WTC11 (cell line): Measurements from ENCODE around the gene DSC2. TPM values are rescaled to one million over a fixed set of nuclear protein-coding genes. Genes with fewer than 3 reads are reported as not detected.

Experiments
- ATAC-seq: fragments of 200-7000 bp; cut with Tn5 transposase; 2 replicates; pipeline ENCODE4 v1.10.0; 2021; ENCODE audit warnings: mild to moderate bottlenecking, moderate library complexity
- CTCF ChIA-PET: fragments of 300-600 bp; sonication (Branson Sonifier 250); formaldehyde crosslinking; loops from one replicate; lab custom pipeline; 2021; ENCODE audit warnings: antibody characterized with exemption; lab: Charles Lee
- POLR2A ChIA-PET: fragments of 350-600 bp; sonication (Branson Sonifier 250); formaldehyde crosslinking; loops from one replicate; lab custom pipeline; 2021; ENCODE audit warnings: antibody characterized with exemption; lab: Charles Lee
- DNase-seq: peaks from one replicate; pipeline ENCODE4 v3.0.0; 2021; ENCODE audit warnings: low spot score
- H3K27ac Mint-ChIP-seq: 2 replicates; pipeline ENCODE4 v1.8.0; 2021; ENCODE audit warnings: mixed read lengths
- H3K27me3 Mint-ChIP-seq: 2 replicates; pipeline ENCODE4 v1.8.0; 2021; ENCODE audit warnings: low read depth, mild to moderate bottlenecking, moderate library complexity, mixed read lengths
- H3K36me3 Mint-ChIP-seq: 2 replicates; pipeline ENCODE4 v1.8.0; 2021; ENCODE audit warnings: mixed read lengths
- H3K4me1 Mint-ChIP-seq: 2 replicates; pipeline ENCODE4 v1.8.0; 2022; ENCODE audit warnings: mixed read lengths
- H3K4me3 Mint-ChIP-seq: 2 replicates; pipeline ENCODE4 v1.8.0; 2021; ENCODE audit warnings: mild to moderate bottlenecking, moderate library complexity, mixed read lengths
- H3K9me3 Mint-ChIP-seq: 2 replicates; pipeline ENCODE4 v1.8.0; 2021; ENCODE audit warnings: mixed read lengths
- CTCF ChIP-seq: fragments of 200-600 bp; IDR thresholded peaks from 2 replicates; pipeline ENCODE4 v1.8.0; 2022; ENCODE audit warnings: antibody characterized with exemption
- ETV6 ChIP-seq: sonication (generic); formaldehyde crosslinking; IDR thresholded peaks from 2 replicates; pipeline ENCODE4 v1.8.1; 2022; ENCODE audit warnings: mild to moderate bottlenecking, missing genetic modification reagents
- FOXJ3 ChIP-seq: sonication (generic); formaldehyde crosslinking; IDR thresholded peaks from 2 replicates; pipeline ENCODE4 v1.9.0; 2021; ENCODE audit warnings: missing genetic modification reagents, mild to moderate bottlenecking, borderline replicate concordance
- FOXK1 ChIP-seq: sonication (generic); formaldehyde crosslinking; IDR thresholded peaks from 2 replicates; pipeline ENCODE4 v1.8.0; 2022; ENCODE audit warnings: mild to moderate bottlenecking, moderate library complexity, missing genetic modification reagents
- FOXP1 ChIP-seq: sonication (generic); formaldehyde crosslinking; IDR thresholded peaks from 2 replicates; pipeline ENCODE4 v1.8.0; 2022; ENCODE audit warnings: missing genetic modification reagents, mild to moderate bottlenecking, moderate library complexity, borderline replicate concordance
- FOXP4 ChIP-seq: sonication (generic); formaldehyde crosslinking; IDR thresholded peaks from 2 replicates; pipeline ENCODE4 v1.8.0; 2022; ENCODE audit warnings: mild to moderate bottlenecking, missing genetic modification reagents
- IRF1 ChIP-seq: sonication (generic); formaldehyde crosslinking; IDR thresholded peaks from 2 replicates; pipeline ENCODE4 v1.8.0; 2023; ENCODE audit warnings: missing genetic modification reagents
- MLX ChIP-seq: sonication (generic); formaldehyde crosslinking; IDR thresholded peaks from 2 replicates; pipeline ENCODE4 v1.8.1; 2023; ENCODE audit warnings: mild to moderate bottlenecking, missing genetic modification reagents, moderate library complexity
- MXD4 ChIP-seq: fragments of 250-450 bp; sonication (Bioruptor Pico); IDR thresholded peaks from 2 replicates; pipeline ENCODE4 v1.8.0; 2021; ENCODE audit warnings: mild to moderate bottlenecking, moderate library complexity, borderline replicate concordance
- MYBL2 ChIP-seq: sonication (generic); formaldehyde crosslinking; IDR thresholded peaks from 2 replicates; pipeline ENCODE4 v1.8.1; 2023; ENCODE audit warnings: mild to moderate bottlenecking, moderate library complexity, missing genetic modification reagents
- NFYB ChIP-seq: sonication (generic); formaldehyde crosslinking; conservative IDR thresholded peaks from 2 replicates; pipeline ENCODE4 v1.8.0; 2022; ENCODE audit warnings: low read depth, missing genetic modification reagents
- NR2C2 ChIP-seq: sonication (generic); formaldehyde crosslinking; IDR thresholded peaks from 2 replicates; pipeline ENCODE4 v1.8.0; 2022; ENCODE audit warnings: mild to moderate bottlenecking, missing genetic modification reagents
- PRDM15 ChIP-seq: sonication (generic); formaldehyde crosslinking; IDR thresholded peaks from 2 replicates; pipeline ENCODE4 v1.8.0; 2022; ENCODE audit warnings: missing genetic modification reagents
- RORB ChIP-seq: fragments of 250-450 bp; sonication (Bioruptor Pico); IDR thresholded peaks from 2 replicates; pipeline ENCODE4 v1.9.0; 2021; ENCODE audit warnings: mild to moderate bottlenecking
- SMAD4 ChIP-seq: sonication (generic); formaldehyde crosslinking; IDR thresholded peaks from 2 replicates; pipeline ENCODE4 v1.8.0; 2022; ENCODE audit warnings: mild to moderate bottlenecking, missing genetic modification reagents
- SOX15 ChIP-seq: fragments of 250-450 bp; sonication (Bioruptor Pico); IDR thresholded peaks from 2 replicates; pipeline ENCODE4 v1.9.0; 2021; ENCODE audit warnings: mild to moderate bottlenecking
- TCF7 ChIP-seq: sonication (generic); formaldehyde crosslinking; IDR thresholded peaks from 2 replicates; pipeline ENCODE4 v1.8.0; 2022; ENCODE audit warnings: mild to moderate bottlenecking, low read depth, missing genetic modification reagents, moderate library complexity
- TEAD4 ChIP-seq: sonication (generic); formaldehyde crosslinking; IDR thresholded peaks from 2 replicates; pipeline ENCODE4 v1.8.0; 2022; ENCODE audit warnings: mild to moderate bottlenecking, missing genetic modification reagents
- USF1 ChIP-seq: sonication (generic); formaldehyde crosslinking; IDR thresholded peaks from 2 replicates; pipeline ENCODE4 v1.8.0; 2022; ENCODE audit warnings: mild to moderate bottlenecking, missing genetic modification reagents
- ZMAT4 ChIP-seq: fragments of 250-450 bp; sonication (Bioruptor Pico); IDR thresholded peaks from 2 replicates; pipeline ENCODE4 v1.9.0; 2021; ENCODE audit warnings: mild to moderate bottlenecking
- ZNF232 ChIP-seq: sonication (generic); formaldehyde crosslinking; IDR thresholded peaks from 2 replicates; pipeline ENCODE4 v1.8.0; 2022; ENCODE audit warnings: mild to moderate bottlenecking, missing genetic modification reagents
- ZNF396 ChIP-seq: fragments of 250-450 bp; sonication (Bioruptor Pico); IDR thresholded peaks from 2 replicates; pipeline ENCODE4 v1.8.0; 2021; ENCODE audit warnings: mild to moderate bottlenecking, moderate library complexity, borderline replicate concordance
- total RNA-seq: library from RNA; stranded (reverse); gene quantifications from 3 replicates; pipeline ENCODE4 v1.2.3, GENCODE V29; 2021

DSC2 gene
- total RNA-seq, 1 experiment from 2014 or later: 29.8 TPM

- Mint-ChIP-seq H3K9me3 (peaks cover 3% of the 10 kb centered on the region; the same call in 1 of the 2 replicates), H3K4me3 (no peak overlapping the region), H3K4me1 (peaks cover 12% of the 10 kb centered on the region), H3K27me3 (no peaks in the 10 kb centered on the region), H3K36me3 (peaks cover 28% of the 10 kb centered on the region), H3K27ac (no peak overlapping the region)
- POLR2A ChIA-PET: no interaction called here
- ATAC-seq: no peak
- TF ChIP-seq ZMAT4 (CRISPR knock-in tag) (no peak), NFYB (CRISPR knock-in tag) (no peak), USF1 (CRISPR knock-in tag) (no peak), RORB (CRISPR knock-in tag) (no peak), TEAD4 (CRISPR knock-in tag) (no peak), PRDM15 (no peak), ETV6 (CRISPR knock-in tag) (no peak), TCF7 (CRISPR knock-in tag) (no peak), FOXP1 (CRISPR knock-in tag) (no peak), IRF1 (no peak), FOXP4 (CRISPR knock-in tag) (no peak), SOX15 (CRISPR knock-in tag) (no peak), ZNF396 (CRISPR knock-in tag) (no peak), NR2C2 (CRISPR knock-in tag) (no peak)
- CTCF ChIA-PET: no interaction called here
- DNase-seq: no peak
Observed at GRCh38 chr18:31093294-31093693, 8.9 kb downstream of the DSC2 start.

- ATAC-seq: no peak
- CTCF ChIA-PET: no interaction called here
- TF ChIP-seq FOXJ3 (CRISPR knock-in tag) (no peak), MLX (CRISPR knock-in tag) (no peak), MXD4 (CRISPR knock-in tag) (no peak), SMAD4 (CRISPR knock-in tag) (no peak), IRF1 (no peak), MYBL2 (no peak), CTCF (no peak), ZNF232 (CRISPR knock-in tag) (no peak), FOXK1 (no peak), PRDM15 (no peak)
Observed at GRCh38 chr18:31091350-31091749, 10.9 kb downstream of the DSC2 start.

More at GRCh38 chr18:31091350-31091749, 10.9 kb downstream of the DSC2 start:
- Mint-ChIP-seq H3K9me3 (peaks cover 3% of the 10 kb centered on the region; the same call in 1 of the 2 replicates), H3K27ac (no peak overlapping the region), H3K36me3 (peaks cover 41% of the 10 kb centered on the region), H3K4me3 (no peak overlapping the region), H3K27me3 (no peaks in the 10 kb centered on the region), H3K4me1 (peaks cover 12% of the 10 kb centered on the region)
- POLR2A ChIA-PET: no interaction called here
- no peak for DNase-seq
